Esophagus muscularis mucosa (tissue), 3 donors: ENCODE results near the gene HLA-B.

Source experiments
- POLR2A ChIP-seq: fragments of 450-650 bp; IDR thresholded peaks from one replicate; pipeline ENCODE4 v1.6.1; 2017; ENCODE audit warnings: antibody characterized with exemption, moderate library complexity, mild to moderate bottlenecking, low read depth
- POLR2AphosphoS5 ChIP-seq, 2 donors: sonication (generic); formaldehyde crosslinking; IDR thresholded peaks; one replicate each; pipeline ENCODE4 v1.6.1; 2017; ENCODE audit warnings: antibody characterized with exemption in 2 of 2
- TF ChIP-seq, protein P1 (sequence below), 3 experiments: fragments of 200-600 bp in 2 of 3; fragments of 450-650 bp in 1 of 3; sonication (generic) in 2 of 3; IDR thresholded peaks; one replicate each; pipeline ENCODE4 v1.5.1; 2017 to 2019; ENCODE audit warnings: antibody characterized with exemption in 3 of 3, mild to moderate bottlenecking in 2 of 3, moderate library complexity in 1 of 3

GRCh38 chr6:31403283-31404060 is 46.5 kb upstream of the HLA-B start, which contains the start of gene MICA:
- TF ChIP-seq POLR2AphosphoS5 (IDR thresholded peaks at IDR 0.05) (peak; percentile 90 to 91), POLR2A (peak; percentile 77)
- TF ChIP-seq, protein P1, sequence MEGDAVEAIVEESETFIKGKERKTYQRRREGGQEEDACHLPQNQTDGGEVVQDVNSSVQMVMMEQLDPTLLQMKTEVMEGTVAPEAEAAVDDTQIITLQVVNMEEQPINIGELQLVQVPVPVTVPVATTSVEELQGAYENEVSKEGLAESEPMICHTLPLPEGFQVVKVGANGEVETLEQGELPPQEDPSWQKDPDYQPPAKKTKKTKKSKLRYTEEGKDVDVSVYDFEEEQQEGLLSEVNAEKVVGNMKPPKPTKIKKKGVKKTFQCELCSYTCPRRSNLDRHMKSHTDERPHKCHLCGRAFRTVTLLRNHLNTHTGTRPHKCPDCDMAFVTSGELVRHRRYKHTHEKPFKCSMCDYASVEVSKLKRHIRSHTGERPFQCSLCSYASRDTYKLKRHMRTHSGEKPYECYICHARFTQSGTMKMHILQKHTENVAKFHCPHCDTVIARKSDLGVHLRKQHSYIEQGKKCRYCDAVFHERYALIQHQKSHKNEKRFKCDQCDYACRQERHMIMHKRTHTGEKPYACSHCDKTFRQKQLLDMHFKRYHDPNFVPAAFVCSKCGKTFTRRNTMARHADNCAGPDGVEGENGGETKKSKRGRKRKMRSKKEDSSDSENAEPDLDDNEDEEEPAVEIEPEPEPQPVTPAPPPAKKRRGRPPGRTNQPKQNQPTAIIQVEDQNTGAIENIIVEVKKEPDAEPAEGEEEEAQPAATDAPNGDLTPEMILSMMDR (IDR thresholded peaks at IDR 0.05) = peak in 1 of 3 experiments; percentile 13
